ENCODE results near the gene COL1A1.

The COL1A1 gene

GRCh38 chr17:50201276-50201854 lies at the start of gene COL1A1:
TSS of gene COL1A1 (minus strand) at chr17:50201631. CDS start at chr17:50201513, 118 bp downstream.
- no peak for TF ChIP-seq CTCF (IDR thresholded peaks at IDR 0.05; ENCODE audit: extremely low read depth, insufficient read depth, missing control alignments)

GRCh38 chr17:50248255-50248654 lies 46.8 kb upstream of the COL1A1 start:
- DNase-seq (ENCODE audit: low spot score): no peak
- TF ChIP-seq CTCF (IDR thresholded peaks at IDR 0.05; ENCODE audit: extremely low read depth, insufficient read depth, missing control alignments): no peak
- in situ Hi-C loops (cut with MboI; ENCODE audit: low pct_unique_long_range_greater_than_20kb, low sequenced_read_pairs, unreplicated experiment): no loop called here

More at GRCh38 chr17:50201276-50201854, at the start of gene COL1A1:
- no peak for DNase-seq (ENCODE audit: low spot score)
- in situ Hi-C loops (cut with MboI; ENCODE audit: low pct_unique_long_range_greater_than_20kb, low sequenced_read_pairs, unreplicated experiment): no loop called here

- no peak for TF ChIP-seq CTCF (IDR thresholded peaks at IDR 0.05; ENCODE audit: extremely low read depth, insufficient read depth, missing control alignments)
- no peak for DNase-seq (ENCODE audit: low spot score)
- in situ Hi-C loops (cut with MboI; ENCODE audit: low pct_unique_long_range_greater_than_20kb, low sequenced_read_pairs, unreplicated experiment): no loop called here
Observed at GRCh38 chr17:50244771-50245170, 43.3 kb upstream of the COL1A1 start.

GRCh38 chr17:50241431-50241830 lies 40.0 kb upstream of the COL1A1 start:
- no peak for DNase-seq (ENCODE audit: low spot score)
- no peak for TF ChIP-seq CTCF (IDR thresholded peaks at IDR 0.05; ENCODE audit: extremely low read depth, insufficient read depth, missing control alignments)
- in situ Hi-C loops (cut with MboI; ENCODE audit: low pct_unique_long_range_greater_than_20kb, low sequenced_read_pairs, unreplicated experiment): no loop called here

- in situ Hi-C loops (cut with MboI; ENCODE audit: low pct_unique_long_range_greater_than_20kb, low sequenced_read_pairs, unreplicated experiment): no loop called here
- no peak for DNase-seq (ENCODE audit: low spot score)
- no peak for TF ChIP-seq CTCF (IDR thresholded peaks at IDR 0.05; ENCODE audit: extremely low read depth, insufficient read depth, missing control alignments)
Observed at GRCh38 chr17:50240851-50241250, 39.4 kb upstream of the COL1A1 start.

GRCh38 chr17:50239937-50240336 lies 38.5 kb upstream of the COL1A1 start:
- TF ChIP-seq CTCF (IDR thresholded peaks at IDR 0.05; ENCODE audit: extremely low read depth, insufficient read depth, missing control alignments): no peak
- DNase-seq (ENCODE audit: low spot score): no peak
- in situ Hi-C loops (cut with MboI; ENCODE audit: low pct_unique_long_range_greater_than_20kb, low sequenced_read_pairs, unreplicated experiment): no loop called here
